Measurements from ENCODE around the gene OR1I1.

Gene OR1I1, protein sequence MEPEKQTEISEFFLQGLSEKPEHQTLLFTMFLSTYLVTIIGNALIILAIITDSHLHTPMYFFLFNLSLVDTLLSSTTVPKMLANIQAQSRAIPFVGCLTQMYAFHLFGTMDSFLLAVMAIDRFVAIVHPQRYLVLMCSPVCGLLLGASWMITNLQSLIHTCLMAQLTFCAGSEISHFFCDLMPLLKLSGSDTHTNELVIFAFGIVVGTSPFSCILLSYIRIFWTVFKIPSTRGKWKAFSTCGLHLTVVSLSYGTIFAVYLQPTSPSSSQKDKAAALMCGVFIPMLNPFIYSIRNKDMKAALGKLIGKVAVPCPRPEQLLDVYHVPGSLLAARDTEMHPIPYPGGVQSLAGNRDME

DNA sequence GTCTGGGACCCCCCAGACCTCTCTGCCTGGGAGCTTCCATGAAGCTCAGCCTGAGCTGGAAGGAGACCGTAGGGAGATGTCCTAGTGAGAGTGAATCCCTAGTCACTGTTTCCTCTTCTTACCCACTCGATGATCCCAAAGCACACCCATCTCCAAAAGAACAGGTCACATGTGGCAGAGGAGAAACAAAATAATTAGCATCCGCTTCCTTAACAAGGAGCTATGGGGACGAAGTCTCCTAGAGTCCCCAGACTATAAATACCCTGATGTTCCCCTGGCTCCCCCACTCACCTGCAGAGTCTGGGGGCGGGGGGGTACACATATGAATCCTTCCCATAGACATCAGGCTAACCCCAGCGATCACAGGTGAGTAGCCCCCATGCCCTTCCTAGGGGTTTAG, at the start of gene OR1I1:
Gene OR1I1, plus strand, starts transcription at position 301 of the 400 bp plus-strand sequence. CDS start 4,855 bp downstream, outside the sequence.
- Histone ChIP-seq H3K27ac (ENCODE audit: poor library complexity, severe bottlenecking) (no peak within 1 kb of the TSS), H3K36me3 (ENCODE audit: low read depth) (no peaks in the 10 kb centered on the region), H3K4me1 (ENCODE audit: insufficient read depth, poor library complexity, severe bottlenecking) (no peaks in the 10 kb centered on the region), H3K4me3 (ENCODE audit: severe bottlenecking) (no peak within 1 kb of the TSS), H3K27me3 (ENCODE audit: insufficient read depth, poor library complexity, severe bottlenecking) (peaks cover 2% of the 10 kb centered on the region), H3K9me3 (ENCODE audit: severe bottlenecking) (no peaks in the 10 kb centered on the region)
- DNase-seq (ENCODE audit: low spot score) = no peak
- TF ChIP-seq, protein P1, sequence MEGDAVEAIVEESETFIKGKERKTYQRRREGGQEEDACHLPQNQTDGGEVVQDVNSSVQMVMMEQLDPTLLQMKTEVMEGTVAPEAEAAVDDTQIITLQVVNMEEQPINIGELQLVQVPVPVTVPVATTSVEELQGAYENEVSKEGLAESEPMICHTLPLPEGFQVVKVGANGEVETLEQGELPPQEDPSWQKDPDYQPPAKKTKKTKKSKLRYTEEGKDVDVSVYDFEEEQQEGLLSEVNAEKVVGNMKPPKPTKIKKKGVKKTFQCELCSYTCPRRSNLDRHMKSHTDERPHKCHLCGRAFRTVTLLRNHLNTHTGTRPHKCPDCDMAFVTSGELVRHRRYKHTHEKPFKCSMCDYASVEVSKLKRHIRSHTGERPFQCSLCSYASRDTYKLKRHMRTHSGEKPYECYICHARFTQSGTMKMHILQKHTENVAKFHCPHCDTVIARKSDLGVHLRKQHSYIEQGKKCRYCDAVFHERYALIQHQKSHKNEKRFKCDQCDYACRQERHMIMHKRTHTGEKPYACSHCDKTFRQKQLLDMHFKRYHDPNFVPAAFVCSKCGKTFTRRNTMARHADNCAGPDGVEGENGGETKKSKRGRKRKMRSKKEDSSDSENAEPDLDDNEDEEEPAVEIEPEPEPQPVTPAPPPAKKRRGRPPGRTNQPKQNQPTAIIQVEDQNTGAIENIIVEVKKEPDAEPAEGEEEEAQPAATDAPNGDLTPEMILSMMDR (IDR thresholded peaks at IDR 0.05; ENCODE audit: poor library complexity, severe bottlenecking) = no peak
- no peak for ATAC-seq (ENCODE audit: low read depth)

DNA sequence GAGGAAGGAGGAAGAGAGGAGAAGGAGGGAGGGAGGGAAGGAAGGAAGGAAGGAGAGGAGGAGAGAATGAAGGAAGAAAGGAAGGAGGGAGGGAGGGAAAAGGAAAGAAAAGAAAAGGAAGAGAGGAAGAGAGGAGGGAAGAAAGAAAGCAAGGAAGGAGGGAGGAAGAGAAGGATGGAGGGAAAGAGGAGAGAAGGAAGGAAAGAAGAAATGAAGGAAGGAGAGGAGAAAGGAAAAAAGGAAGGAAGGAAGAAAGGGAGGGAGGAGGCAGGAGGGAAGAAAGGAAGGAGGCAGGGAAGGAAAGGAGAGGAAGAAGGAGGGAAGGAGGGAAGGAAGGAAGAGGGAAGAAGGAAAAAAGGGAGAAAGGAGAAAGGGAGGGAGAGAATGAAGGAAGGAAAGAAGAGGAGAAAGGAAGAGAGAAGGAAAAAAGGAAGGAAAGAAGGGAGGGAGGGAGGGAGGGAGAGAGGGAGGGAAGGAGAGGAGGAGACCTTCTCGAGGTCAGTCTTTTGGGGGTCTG, 46.2 kb upstream of the OR1I1 start:
- ATAC-seq (ENCODE audit: low read depth) = no peak
- Histone ChIP-seq H3K4me3 (ENCODE audit: severe bottlenecking) (no peak overlapping the region), H3K27me3 (ENCODE audit: insufficient read depth, poor library complexity, severe bottlenecking) (no peaks in the 10 kb centered on the region), H3K27ac (ENCODE audit: poor library complexity, severe bottlenecking) (no peak overlapping the region), H3K4me1 (ENCODE audit: insufficient read depth, poor library complexity, severe bottlenecking) (peaks cover 12% of the 10 kb centered on the region), H3K36me3 (ENCODE audit: low read depth) (no peaks in the 10 kb centered on the region), H3K9me3 (ENCODE audit: severe bottlenecking) (no peaks in the 10 kb centered on the region)
- TF ChIP-seq, protein P1 (IDR thresholded peaks at IDR 0.05; ENCODE audit: poor library complexity, severe bottlenecking) = no peak
- no peak for DNase-seq (ENCODE audit: low spot score)

DNA sequence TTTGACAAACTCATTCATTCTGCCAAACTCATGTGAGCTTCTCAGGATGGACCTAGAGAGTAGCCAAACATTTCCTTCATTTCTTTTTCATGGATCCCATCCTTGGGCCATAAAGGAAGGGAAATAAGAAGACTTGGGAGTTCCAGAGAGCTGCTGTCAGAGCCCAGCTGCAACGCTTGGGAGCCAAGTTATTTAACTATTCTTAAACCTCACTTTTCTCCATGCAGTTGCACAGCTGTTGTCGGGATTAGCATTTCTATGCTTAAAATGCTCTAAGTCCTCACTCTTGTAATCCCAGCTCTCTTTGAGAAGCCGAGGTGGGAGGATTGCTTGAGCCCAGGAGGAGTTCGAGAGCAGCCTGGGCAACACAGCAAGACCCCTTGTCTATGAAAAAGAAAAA, 44.4 kb upstream of the OR1I1 start:
- H3K27me3 ChIP-seq (ENCODE audit: insufficient read depth, poor library complexity, severe bottlenecking) = no peaks in the 10 kb centered on the region
- TF ChIP-seq, protein P1 (IDR thresholded peaks at IDR 0.05; ENCODE audit: poor library complexity, severe bottlenecking) = no peak
- ATAC-seq (ENCODE audit: low read depth) = no peak

DNA sequence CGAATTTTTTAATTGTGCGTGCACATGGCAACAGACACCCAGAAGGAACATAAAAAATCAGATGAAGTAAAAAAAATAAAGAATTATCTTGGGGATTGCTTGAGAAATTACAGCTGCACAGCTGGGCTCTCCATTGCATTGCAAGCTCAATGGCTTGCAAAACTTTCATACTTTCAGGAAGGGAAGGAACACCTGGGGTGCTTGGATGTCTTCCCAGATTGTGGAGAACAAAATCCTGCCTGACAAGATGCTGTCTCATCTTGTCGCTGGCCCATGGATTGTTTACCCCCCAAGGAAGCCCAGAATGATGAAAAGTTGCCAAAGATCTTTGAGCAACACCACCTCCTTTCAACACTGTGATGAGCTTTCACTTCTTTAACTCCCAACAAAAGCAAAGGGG, 43.7 kb upstream of the OR1I1 start:
- DNase-seq (ENCODE audit: low spot score) (no peak), ATAC-seq (ENCODE audit: low read depth) (peak; percentile 58; the same call in 2 of the 3 replicates)
- H3K36me3 ChIP-seq (ENCODE audit: low read depth) = no peaks in the 10 kb centered on the region
- no peaks in the 10 kb centered on the region for H3K27me3 ChIP-seq (ENCODE audit: insufficient read depth, poor library complexity, severe bottlenecking)
- H3K4me1 ChIP-seq (ENCODE audit: insufficient read depth, poor library complexity, severe bottlenecking) = peaks cover 12% of the 10 kb centered on the region
- no peak overlapping the region for H3K4me3 ChIP-seq (ENCODE audit: severe bottlenecking)
- TF ChIP-seq, protein P1 (IDR thresholded peaks at IDR 0.05; ENCODE audit: poor library complexity, severe bottlenecking) = no peak
- H3K9me3 ChIP-seq (ENCODE audit: severe bottlenecking) = no peaks in the 10 kb centered on the region
- no peak overlapping the region for H3K27ac ChIP-seq (ENCODE audit: poor library complexity, severe bottlenecking)

More for the DNA sequence above, 44.4 kb upstream of the OR1I1 start:
- H3K4me3 ChIP-seq (ENCODE audit: severe bottlenecking) = no peak overlapping the region
- H3K4me1 ChIP-seq (ENCODE audit: insufficient read depth, poor library complexity, severe bottlenecking) = peaks cover 12% of the 10 kb centered on the region
- no peak for DNase-seq (ENCODE audit: low spot score)
- no peaks in the 10 kb centered on the region for H3K36me3 ChIP-seq (ENCODE audit: low read depth)
- H3K9me3 ChIP-seq (ENCODE audit: severe bottlenecking) = no peaks in the 10 kb centered on the region
- H3K27ac ChIP-seq (ENCODE audit: poor library complexity, severe bottlenecking) = no peak overlapping the region

DNA sequence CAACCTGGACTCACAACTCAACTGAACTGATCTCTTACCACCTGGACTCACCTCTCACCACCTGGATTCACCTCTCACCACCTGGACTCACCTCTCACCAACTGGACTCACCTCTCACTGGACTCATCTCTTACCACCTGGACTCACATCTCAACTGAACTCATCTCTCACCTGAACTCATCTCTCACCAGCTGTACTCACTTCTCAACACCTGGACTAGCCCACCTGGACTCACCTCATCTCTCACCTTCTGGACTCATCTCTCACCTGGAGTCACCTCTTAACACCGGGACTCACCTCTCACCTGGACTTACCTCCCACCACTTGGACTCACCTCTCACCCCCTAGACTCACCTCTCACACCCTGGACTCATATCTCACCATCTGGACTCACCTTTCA, 40.0 kb upstream of the OR1I1 start:
- TF ChIP-seq, protein P1 (IDR thresholded peaks at IDR 0.05; ENCODE audit: poor library complexity, severe bottlenecking) = no peak
- no peaks in the 10 kb centered on the region for H3K27me3 ChIP-seq (ENCODE audit: insufficient read depth, poor library complexity, severe bottlenecking)

More for the DNA sequence above, 40.0 kb upstream of the OR1I1 start:
- Histone ChIP-seq H3K4me1 (ENCODE audit: insufficient read depth, poor library complexity, severe bottlenecking) (peaks cover 12% of the 10 kb centered on the region), H3K27ac (ENCODE audit: poor library complexity, severe bottlenecking) (no peak overlapping the region), H3K36me3 (ENCODE audit: low read depth) (no peaks in the 10 kb centered on the region), H3K9me3 (ENCODE audit: severe bottlenecking) (no peaks in the 10 kb centered on the region), H3K4me3 (ENCODE audit: severe bottlenecking) (no peak overlapping the region)
- DNase-seq (ENCODE audit: low spot score) = no peak
- no peak for ATAC-seq (ENCODE audit: low read depth)
